HCEC 1CT (cell line): Measurements from ENCODE around the gene CCDC83.
"Not testable (repeated sequence)": the region's sequence is repeated elsewhere in the genome, so short reads cannot be mapped to it uniquely, and the experiment has no call there.

ENCODE experiments used
- DNase-seq: peaks from one replicate; pipeline ENCODE4 v3.0.0-alpha.2; 2017

The CCDC83 gene

DNA sequence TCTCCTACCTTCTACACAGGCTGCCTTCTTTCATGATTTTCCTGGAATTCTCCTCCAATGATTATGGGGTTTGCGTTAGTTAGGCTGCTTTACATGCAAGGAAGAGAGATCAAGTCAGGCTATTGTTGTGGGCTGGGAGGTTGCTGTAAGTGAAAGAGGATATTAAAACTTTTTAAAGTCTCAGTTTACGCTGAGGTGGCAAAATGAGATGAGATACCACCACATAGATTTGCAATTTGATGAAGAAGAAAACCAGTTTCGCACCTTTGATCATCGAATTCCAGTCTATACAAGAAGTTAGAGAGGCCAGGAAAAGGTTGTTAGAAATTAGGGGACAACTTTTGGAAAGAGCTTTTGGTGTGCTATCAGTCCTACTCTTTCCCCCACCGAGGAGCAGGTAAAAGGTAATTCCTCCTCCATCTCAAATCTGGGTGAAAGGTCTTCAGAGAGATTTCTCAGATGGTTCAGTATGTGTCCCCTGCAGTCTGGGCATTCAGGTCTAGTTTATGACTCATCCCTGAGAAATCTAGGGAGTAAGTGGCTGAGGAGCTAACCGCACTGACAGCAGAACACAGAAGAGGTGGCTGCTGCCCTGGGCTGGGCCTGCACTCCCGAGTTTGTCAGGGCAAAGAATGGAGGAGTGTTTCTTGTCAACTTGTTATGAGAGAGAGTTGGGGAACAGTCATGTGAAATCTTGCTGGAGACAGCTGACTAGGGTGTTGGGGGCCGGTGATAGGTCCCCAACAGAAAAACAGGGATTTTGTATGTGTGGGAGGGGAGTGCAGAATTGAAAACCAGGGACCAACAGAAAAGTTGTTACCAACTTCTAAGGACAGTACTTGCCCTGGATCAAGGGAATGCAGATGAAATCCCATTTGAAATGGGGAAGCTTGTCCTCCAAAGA is 34.7 kb downstream of the CCDC83 start:
- DNase-seq = peak; percentile 57

DNA sequence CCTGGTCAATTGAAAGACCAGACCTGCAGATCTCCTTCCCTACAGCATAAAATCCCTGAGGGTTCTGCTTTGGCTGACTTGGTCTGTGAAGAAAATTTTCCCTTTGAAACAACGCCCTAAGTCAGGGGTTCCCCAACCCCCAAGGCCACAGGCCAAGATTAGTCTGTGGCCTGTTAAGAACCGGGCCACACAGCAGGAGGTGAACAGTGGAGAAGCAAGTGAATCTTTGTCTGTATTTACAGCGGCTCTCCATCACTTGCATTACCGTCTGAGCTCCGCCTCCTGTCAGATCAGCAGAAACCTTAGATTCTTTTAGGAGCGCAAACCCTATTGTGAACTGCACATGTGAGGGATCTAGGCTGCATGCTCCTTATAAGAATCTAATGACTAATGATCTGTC is 38.2 kb downstream of the CCDC83 start:
- DNase-seq = no peak

DNA sequence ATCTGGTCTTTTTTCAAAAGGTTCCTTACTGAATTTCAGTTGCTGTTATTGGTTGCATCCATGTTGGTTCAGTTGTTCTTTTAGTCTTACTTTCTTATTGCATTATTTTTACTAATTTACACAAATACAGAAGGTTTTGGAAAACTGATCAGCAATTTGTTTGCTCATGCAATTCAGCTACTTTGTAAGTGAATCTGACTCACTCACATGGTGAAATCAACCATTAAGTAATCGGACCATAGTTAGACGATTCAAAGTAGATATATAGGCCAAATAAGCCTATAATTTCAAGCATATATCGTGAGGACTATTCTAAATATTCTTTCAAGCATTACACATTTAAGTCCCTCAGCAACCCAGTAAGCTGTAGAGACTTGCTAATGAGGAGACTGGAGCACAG is 41.7 kb downstream of the CCDC83 start:
- peak; percentile 9 for DNase-seq

DNA sequence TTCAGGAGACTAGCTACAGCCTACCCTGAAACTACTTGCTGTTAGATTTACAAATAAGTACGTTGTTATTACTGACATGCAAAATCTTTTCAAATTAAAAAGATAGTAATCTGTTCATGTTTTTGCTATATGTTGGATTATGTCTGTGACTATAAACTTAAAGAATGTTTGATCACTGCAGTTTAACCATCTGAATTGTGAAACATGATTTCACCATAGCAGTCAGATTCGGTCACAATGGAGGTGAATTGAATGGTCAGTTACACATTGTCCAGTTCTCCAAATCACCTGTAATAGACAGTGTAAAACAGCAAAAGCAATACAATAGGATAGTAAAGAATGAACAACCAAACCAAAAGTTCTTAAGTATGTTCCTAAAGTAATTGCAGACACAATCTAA is 43.3 kb downstream of the CCDC83 start:
- no peak for DNase-seq

DNA sequence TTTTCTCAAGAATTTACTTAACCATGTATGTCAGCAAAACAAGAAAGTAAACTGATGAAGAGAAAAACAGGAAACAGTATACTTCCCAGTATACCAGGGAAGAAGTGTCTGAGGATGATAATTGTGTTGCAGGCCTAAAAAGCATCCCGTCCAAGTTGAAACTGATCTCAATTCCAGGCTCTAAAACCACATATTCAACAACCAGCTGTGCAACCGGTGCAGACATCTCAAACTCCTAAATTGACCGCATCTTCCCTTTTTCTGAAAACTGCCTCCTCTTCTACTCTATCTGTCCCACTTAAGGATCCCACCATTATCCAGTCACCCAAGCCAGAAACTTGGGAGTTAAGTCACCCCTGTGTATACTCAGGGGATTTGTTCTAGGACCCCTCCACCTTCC is 47.2 kb downstream of the CCDC83 start:
- no peak for DNase-seq

DNA sequence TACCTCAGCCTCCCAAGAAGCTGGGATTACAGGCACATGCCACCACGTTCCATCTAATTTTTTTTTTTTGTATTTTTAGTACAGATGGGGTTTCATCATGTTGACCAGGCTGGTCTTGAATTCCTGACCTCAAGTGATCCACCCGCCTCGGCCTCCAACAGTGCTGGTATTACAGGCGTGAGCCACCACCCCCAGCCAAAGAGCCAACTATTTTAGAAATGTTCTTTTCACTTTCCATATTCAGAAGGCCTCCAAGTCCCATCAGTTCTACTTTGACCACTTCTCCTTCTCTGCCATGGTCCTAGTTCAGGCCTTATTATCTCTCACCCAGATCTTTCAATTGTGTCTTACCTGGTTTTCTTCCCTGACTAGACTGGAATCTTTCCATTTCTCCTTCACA is 48.2 kb downstream of the CCDC83 start:
- no peak for DNase-seq

DNA sequence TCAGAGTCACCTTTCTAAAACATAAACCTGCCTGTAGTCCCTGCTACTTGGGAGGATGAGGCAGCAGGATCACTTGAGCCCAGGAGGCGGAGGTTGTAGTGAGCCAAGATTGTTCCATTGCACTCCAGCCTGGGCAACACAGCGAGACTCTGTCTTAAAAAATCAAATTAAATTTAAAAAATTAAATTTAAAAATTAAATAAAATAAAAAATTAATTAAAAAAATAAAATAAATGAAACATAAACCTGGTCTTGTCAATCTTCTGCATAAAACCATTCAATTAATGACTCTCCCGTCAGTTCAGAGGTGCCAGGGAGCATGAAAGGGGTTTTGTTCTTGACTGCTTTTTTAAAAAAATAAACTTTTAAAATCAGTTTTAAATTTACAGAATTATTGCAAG is 48.6 kb downstream of the CCDC83 start:
- DNase-seq = no peak

DNA sequence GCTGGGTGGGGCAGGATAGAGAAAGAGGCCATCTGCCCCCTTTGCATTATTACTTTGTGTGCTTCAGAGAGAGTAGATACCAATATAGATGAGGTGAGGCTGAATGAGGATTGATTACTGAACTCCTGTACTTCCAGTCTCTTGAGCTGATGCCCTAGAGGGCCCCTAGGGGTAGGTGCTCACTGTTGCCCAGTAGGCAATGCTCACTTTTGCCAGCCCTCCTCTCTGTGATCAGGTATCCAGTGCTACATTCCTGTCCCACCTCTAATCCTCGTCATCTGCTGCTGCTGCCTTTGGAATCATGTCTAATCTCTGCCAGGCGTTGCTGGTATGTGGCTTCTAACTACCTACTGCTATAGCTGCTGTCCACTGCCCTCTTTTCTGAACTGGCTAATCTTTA is 57.2 kb downstream of the CCDC83 start:
- no peak for DNase-seq

DNA sequence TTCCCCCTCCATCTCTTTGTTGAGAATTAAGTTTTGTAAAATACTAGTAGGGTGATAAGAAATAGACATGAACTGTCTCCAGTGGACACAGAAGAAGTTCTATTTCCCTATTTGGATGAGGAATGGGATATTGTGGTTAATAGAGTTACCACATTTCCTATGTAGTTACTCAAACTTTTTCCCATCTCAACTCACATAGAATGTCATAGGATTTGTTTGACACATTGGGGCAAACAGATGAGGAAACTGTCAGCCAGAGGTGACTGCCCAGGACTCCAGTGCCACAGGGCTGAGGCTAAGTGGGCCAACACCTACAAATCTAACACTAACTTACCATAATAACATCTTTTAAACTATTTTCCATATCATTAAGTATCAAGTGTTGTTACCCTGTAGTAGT is 58.3 kb downstream of the CCDC83 start:
- no peak for DNase-seq

DNA sequence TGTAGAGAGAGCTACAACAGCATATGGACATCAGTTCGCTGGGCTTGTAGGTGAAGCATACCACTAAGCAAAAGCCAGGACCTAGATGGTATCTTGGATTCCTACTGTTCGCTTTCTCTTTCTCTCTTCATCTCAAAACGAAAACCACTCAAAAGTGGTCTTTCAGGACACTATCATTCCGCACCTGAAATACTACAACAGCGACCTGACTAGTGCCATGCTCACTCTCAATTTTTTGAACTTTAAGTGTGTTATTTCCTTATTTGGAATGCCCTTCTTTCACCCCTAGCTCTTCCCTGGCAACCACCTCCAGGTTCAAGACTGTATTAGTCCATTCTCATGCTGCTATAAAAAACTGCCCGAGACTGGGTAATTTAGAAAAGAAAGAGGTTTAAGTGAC is 59.2 kb downstream of the CCDC83 start:
- no peak for DNase-seq

DNA sequence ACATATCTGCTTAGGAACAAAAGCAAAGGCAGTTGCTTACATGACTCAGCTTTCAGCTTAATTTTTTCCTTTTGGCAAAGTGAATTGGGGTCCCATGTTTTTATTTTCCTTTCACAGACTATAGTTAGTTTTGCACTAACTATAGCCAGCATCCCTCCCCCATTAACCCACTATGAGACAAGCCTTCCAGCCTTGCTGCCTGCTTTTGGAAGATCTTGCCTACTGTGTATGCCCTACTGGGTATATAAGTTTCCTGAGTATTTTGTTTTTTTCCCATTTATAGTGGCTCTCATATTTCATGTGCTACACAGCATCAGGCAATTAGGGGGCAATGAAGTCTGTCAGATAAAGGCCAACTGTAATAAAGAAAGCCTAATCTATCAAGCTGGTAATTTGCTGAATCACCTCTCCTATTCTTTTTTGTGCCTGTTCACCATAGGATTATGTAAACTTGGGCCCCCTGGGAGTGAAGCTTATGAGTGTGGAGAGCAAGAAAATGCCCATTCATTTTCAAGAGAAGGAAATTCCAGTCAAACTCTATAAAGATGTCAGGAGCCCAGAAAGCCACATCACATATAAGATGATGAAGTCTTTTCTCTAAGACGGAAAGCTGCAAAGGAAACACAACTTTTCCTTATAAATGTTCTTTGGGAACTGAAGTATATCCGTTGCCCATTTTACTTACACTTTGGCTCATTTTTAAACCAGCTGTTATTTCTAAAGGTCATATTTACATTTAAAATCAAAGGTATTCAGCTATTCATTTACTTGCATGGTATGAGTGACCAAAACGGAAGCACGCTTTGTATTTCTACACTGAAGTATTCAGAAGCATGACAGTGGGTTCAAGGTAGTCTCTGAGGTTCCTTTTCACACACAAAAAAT is 64.0 kb downstream of the CCDC83 start:
- no peak for DNase-seq

DNA sequence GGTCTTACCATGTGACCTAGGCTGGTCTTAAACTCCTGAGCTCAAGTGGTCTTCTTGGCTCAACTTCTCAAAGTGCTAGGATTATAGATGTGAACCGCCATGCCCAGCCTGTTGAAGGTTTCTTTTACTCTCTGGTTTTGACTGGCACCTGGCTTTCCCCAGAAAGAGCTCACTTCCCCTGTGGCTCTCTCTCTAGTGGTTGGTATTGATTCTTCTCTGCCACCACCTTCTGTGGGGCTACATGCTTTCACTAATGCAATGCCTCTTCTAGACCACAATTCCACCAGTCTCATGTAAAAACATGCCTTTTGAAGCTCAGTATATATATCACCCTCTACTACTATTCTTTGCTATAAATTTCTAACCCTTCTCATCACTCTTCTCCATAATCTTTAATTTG is 67.2 kb downstream of the CCDC83 start:
- DNase-seq = no peak

DNA sequence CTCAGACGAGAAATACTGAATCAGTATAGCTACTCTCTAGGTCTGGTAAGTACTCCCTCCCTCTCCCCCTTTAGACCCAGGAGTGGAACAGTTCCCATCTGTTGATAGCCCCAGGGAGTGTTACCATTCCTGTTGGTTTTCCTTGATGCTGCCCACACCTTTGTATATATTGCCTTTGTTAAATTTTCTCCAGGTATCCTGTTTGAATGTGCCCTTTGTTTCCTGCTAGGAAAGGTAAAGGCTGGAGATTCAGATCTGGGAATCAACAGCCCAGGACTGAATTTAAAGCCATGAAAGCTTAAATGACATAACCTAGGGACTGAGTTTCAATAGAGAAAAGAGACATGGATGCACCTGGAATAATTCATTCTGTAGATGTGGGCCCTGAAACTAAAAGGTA is 68.3 kb downstream of the CCDC83 start:
- DNase-seq = no peak

DNA sequence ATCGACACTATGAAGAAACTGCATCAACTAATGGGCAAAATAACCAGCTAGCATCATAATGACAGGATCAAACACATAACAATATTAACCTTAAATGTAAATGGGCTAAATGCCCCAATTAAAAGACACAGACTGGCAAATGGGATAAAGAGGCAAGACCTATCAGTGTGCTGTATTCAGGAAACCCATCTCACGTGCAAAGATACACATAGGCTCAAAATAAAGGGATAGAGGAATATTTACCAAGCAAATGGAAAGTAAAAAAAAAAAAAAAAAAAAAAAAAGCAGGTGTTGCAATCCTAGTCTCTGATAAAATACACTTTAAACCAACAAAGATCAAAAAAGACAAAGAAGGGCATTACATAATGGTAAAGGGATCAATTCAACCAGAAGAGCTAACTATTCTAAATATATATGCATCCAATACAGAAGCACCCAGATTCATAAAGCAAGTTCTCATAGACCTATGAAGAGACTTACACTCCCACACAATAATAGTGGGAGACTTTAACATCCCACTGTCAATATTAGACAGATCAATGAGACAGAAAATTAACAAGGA is 71.6 kb downstream of the CCDC83 start:
- DNase-seq = not testable (repeated sequence)

DNA sequence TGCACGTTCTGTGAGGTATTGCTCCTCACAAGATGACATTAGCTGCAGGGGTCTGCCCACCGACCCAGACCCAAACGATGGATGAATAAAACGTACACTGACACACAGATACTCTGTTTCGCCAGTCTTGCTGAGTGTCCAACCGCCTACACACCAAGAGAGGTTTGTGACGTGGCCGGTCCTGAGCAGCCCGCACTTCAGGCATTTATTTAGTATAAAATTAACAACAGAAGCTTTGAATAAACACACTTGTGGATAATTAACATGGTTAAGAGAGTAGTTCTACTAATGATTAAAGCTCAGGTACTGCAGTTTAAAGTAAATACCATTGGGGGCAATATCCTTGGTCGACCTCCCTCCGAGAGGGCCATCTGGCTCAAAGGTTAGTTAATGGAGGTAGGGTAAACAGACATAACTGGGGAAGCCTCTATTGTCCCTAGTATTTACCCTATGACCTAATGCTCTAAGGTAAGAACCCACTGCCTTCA is 75.7 kb downstream of the CCDC83 start:
- DNase-seq = no peak

DNA sequence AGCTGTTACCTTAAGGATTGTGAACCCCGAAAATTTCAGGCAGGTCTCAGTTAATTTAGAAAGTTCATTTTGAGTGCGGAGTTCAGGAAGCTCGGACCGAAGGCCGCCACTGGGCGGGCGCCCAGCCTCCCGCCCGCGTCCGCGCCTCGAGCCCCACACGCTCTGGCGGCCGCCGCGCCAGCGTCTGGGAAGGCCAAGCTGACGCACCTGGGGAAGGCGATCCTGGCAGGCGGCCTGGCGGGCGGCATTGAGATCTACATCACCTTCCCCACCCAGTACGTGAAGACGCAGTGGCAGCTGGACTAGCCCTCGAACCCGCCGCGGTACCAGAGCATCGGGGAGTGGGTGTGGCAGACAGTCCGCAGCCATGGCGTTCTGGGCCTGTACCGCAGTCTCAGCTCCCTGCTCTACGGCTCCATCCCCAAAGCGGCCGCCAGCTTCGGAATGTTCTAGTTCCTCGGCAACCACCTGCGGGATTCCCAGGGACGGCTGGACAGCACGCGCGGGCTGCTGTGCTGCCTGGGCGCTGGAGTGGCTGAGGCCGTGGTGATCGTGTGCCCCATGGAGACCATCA is 79.5 kb downstream of the CCDC83 start:
- DNase-seq = no peak

DNA sequence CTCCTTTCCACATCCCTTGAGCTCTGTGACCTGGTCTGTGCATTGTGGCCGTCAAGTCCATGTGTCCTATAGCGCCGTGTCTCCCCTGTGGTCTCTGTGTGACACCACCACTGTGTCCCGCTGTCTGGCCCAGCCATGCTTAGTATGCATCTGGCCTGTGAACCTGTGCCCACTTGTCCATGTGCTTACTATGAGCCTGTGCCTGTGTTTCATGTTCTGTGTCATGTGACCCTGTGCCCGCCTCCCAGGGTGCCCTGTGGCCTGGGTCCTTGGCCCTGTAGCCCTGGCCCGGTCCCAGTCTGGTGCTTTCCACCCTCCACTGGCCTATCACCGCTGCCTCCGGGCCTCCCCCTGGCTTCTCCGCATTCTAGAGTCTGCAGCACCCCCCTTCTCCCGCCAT is 80.6 kb downstream of the CCDC83 start:
- no peak for DNase-seq

DNA sequence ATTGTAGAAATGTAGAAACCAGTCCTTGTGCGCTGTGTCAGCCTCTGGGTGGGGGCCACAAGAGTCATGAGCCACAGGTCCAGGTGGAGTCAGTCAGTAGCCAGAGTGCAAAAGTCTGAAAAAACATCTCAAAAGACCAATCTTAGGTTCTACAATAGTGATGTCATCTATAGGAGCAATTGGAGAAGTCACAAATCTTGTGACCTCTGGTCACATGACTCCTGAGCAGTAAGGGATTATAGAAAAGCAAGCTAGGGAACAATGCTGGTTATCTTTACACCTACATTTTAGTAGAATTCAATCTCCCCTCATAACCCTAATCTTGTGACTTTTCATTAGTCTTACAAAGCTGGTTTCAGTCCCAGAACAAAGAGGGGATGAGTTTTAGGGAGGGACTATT is 82.7 kb downstream of the CCDC83 start:
- DNase-seq = no peak

DNA sequence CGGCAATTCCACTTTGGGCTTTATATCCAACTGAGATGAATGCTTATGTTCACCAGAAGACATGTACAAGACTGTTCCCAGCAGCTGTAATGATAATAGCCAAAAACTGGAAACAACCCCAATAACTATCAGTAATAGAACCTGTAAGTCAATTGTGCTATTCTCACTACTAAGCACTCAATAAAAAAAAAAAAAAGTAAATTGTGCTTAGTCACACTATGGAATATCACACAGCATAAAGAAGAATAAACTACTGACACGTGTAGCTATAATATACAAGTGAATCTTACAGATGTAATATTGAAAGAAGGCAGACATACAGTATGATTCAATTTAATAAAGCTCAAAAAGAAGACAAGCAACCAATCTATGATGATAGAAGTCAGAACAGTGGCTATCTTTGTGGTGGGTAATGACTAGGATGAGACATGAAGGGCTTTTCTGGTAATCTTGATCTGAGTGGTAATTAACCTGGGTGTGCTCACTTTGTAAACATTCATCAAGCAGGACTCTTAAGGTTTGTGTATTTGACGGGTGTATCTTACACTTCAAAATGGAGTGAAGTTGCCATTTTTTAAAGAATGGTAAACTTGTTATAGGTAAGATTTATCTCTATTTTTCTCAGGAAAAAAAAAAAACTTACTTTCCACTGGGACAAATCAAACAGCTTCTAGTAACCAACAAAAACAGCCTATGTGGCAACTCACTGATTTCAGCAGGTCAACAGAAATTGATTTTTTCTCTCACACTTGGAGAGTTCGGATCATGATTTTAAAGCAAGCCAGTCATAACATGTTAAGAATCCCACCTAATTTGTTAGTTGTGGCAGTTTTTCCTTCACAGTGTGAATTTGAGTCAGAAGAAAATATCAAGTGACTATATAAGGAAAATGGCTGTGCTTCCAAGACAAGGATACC is 84.2 kb downstream of the CCDC83 start:
- no peak for DNase-seq

DNA sequence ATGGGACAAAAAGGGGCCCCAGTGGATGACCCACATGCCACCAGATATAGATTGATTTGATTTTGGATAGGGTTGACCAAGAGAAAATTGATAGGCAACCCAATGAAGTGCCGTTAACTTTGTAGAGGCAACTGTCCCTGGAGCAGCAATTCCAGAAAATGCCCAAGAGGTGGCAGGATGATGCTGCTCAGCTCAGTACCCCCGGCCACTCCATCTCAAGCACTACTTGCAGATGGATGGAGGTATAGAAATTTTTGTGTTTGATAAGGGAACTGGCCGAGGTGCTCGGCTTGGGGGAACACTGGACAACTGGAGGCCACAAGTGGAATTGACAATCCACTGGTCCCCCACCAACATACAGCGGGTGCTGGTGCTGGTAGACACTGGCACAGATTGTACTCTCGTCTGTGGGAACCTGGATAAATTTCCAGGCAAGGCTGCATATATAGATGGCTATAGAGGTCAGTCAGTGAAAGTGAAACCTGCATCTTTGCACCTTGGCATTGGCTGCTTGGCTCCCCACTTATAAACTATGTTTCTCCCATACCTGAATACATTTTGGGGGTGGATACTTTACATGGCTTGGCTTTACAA is 86.3 kb downstream of the CCDC83 start:
- DNase-seq = peak; percentile 69

DNA sequence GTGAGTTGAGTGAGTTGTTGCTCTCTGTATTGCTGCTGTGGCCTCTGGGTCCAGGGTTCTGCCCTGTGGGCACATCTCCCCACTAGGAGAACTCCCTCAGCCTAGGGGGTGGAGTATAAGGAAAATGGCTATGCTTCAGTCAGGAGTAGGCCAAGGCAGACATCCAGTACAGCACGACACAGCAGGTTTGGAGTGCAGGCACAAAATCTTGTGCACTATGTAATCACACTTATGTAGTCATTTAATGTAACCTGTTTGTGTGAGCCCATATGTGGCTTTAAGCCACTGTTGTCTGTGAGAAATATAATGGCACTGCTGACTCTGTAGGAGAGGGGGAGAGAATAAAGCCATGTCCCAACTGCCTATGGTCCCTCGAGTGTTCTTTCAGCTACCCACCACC is 90.1 kb downstream of the CCDC83 start:
- no peak for DNase-seq

DNA sequence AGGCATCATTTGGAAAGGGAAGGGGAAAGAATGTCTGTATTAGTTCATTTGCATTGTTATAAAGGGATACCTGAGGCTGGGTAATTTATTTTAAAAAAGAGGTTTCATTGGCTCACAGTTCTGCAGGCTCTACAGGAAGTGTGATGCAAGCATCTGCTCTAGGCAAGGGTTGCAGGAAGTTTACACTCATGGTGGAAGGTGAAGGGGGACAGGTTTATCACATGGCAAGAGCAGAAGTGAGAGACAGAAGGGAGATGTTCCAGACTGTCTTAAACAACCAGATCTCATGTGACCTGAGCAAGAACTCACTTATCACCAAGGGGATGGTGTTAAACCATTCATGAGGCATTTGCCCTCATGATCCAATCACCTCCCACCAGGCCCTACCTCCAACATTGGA is 90.6 kb downstream of the CCDC83 start:
- DNase-seq = no peak
